ENCODE measurements around the gene WDR87.
"Not testable (repeated sequence)": the region's sequence is repeated elsewhere in the genome, so short reads cannot be mapped to it uniquely, and the experiment has no call there.

Gene WDR87

DNA sequence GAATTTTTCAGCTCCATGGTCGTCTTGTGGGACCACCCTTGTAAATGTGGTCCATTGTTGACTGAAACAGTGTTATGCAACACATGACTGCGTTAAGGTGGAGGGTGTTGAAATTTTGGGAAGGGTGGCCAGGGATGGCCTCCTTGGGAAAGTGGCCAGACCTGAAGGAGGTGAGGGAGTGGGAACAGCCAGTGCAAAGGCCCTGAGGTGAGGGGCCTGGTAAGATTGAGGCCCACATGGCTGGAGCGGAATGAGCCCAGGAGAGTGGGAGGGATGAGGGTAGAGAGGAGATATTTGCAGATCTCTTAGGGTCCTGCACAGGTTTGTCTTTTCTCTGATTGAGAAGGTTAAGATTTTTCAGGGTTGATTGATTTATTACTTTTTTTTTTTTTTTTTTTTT, 18.8 kb upstream of the WDR87 start:
- DNase-seq (ENCODE audit: low read depth): no peak
- TF ChIP-seq, protein P1, sequence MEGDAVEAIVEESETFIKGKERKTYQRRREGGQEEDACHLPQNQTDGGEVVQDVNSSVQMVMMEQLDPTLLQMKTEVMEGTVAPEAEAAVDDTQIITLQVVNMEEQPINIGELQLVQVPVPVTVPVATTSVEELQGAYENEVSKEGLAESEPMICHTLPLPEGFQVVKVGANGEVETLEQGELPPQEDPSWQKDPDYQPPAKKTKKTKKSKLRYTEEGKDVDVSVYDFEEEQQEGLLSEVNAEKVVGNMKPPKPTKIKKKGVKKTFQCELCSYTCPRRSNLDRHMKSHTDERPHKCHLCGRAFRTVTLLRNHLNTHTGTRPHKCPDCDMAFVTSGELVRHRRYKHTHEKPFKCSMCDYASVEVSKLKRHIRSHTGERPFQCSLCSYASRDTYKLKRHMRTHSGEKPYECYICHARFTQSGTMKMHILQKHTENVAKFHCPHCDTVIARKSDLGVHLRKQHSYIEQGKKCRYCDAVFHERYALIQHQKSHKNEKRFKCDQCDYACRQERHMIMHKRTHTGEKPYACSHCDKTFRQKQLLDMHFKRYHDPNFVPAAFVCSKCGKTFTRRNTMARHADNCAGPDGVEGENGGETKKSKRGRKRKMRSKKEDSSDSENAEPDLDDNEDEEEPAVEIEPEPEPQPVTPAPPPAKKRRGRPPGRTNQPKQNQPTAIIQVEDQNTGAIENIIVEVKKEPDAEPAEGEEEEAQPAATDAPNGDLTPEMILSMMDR (conservative IDR thresholded peaks at IDR 0.05; ENCODE audit: low read depth, low read length): no peak
- no peak overlapping the region for H3K4me3 ChIP-seq (ENCODE audit: low read length)

DNA sequence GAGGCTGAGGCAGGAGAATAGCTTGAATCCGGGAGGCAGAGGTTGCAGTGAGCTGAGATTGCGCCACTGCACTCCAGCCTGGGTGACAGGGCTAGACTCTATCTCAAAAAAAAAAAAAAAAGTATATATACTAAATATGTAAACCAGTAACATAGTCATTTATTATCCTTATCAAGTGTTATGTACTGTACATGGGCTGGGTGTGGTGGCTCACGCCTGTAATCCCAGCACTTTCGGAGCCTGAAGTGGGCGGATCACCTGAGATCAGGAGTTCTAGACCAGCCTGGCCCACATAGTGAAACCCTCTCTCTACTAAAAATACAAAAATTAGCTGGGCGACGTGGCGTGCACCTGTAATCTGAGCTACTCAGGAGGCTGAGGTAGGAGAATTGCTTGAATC, 18.2 kb upstream of the WDR87 start:
- not testable (repeated sequence) for H3K4me3 ChIP-seq (ENCODE audit: low read length); DNase-seq (ENCODE audit: low read depth)

DNA sequence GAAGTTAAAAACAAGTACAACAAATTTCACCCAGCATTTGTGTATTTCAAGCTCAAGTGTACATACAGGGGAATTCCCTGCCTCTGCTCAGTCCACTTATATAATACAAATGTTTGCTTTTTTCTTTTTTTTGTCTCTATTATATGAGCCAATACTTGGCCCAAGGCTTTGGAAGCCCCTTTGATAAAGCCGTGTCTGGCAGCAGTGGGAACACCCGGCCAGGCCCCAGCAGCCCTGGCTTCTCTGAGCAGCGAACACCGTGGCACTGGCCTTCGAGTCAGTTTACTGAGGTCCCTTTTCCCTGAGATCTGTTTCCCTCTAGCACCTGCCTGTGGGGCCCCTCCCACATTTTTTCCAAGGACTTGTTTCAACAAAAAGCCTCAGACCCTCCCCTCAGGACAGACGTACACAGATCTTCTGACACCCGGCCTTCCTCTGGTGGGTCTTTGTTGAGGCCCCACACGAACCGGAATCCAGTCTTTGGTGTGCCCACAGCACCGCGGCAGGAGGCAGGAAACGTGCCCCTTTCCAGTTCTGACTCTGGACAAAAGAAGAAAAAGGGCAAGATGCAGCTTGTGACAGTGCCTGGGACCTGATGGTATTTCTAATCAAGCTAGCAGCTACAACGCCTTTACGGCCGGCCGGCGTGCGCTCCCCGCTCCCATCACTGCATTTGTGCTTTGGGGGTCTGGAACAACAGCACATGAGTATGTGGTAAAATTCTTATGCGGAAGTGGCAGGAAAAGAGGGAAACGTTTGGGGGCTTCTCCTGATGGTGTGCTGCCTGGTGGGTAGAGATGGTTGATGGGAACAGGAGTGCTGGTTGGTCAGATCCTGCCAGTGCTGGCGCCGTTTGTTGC, 14.4 kb upstream of the WDR87 start:
- H3K4me3 ChIP-seq (ENCODE audit: low read length): no peak overlapping the region
- TF ChIP-seq, protein P1 (conservative IDR thresholded peaks at IDR 0.05; ENCODE audit: low read depth, low read length): no peak

DNA sequence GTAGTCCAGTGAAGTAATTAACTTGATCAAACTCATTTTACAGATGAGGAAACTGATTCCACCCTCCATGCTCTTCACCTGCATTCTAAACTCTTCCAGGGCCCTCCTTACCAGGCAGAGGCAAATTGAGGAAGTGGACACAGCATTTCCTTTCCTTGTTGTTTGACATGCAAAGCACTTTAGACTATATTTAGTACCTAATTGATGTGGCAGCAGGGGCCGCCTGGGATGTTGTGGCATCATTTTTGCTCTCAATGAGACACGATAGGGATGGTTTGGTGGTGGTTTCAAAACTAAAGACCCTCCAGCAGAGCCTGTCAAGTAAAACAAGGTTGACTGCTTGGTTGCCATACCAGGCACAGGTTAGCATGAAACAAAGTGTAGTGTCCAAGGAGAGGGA, 8.5 kb upstream of the WDR87 start:
- no peak for DNase-seq (ENCODE audit: low read depth)
- TF ChIP-seq, protein P1 (conservative IDR thresholded peaks at IDR 0.05; ENCODE audit: low read depth, low read length): no peak

More for the DNA sequence above, 14.4 kb upstream of the WDR87 start:
- DNase-seq (ENCODE audit: low read depth): no peak

DNA sequence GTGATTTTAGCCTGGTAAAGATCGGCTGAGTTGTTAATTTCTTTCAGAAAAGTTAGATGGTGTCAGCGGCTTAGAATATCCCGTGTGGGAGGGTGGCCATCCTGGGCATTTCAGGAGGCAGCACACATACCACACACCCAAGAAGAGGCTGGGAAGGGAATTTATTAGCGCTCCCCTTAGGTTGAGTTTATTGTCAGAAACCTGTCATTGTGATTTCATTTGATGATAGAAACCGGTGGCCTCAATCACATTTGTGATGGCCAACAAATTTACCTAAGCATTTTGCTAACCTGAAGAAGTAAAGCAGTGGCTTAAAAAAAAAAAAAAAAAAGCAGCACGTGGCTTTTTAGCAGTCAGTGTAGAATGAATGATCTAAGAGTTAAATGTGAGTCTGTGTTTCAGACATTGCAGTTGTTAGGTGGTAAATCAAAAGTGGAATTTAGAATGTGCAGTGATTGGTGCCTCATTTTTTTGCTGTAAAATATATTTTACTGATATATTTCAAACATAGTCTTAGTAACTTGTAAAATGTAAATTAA, 3.3 kb upstream of the WDR87 start:
- no peak overlapping the region for H3K4me3 ChIP-seq (ENCODE audit: low read length)
- TF ChIP-seq, protein P1 (conservative IDR thresholded peaks at IDR 0.05; ENCODE audit: low read depth, low read length): no peak
- DNase-seq (ENCODE audit: low read depth): no peak

More for the DNA sequence above, 8.5 kb upstream of the WDR87 start:
- no peak overlapping the region for H3K4me3 ChIP-seq (ENCODE audit: low read length)

DNA sequence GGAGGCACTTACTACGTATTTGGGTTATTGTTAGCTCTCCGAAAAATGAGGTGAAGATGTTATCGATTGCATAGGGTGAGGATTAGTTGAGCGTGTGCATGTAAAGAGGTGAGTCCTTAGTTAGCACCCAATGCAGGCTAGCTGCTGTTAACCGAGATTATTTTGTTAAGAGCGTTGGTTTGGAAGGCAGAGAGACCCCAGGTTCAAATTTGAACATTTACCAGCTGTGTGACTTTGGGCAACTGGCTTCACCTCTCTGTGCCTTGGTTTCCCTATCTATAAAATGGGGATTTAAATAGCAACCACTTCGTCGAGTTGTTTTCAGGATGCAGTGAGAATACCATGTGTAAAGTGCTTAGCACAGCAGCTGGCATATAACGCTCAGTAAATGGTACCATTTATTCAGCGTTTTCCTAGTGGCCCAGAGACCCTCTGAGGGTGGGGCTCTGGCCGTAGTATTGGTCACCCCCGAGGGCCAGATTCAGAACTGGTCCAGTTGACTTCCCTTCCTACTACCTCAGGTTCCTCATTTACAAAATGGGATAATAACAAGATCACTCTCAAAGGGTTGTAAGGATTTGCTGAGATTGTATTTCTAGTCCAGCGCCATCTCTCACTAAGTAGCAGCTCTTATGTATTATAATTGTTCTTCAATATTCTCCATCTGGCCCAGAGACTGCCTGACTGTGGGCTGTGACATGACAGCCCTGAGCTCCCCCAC, 1.5 kb upstream of the WDR87 start:
- DNase-seq (ENCODE audit: low read depth): no peak
- H3K4me3 ChIP-seq (ENCODE audit: low read length): peak overlapping the region; percentile 90
- TF ChIP-seq, protein P1 (conservative IDR thresholded peaks at IDR 0.05; ENCODE audit: low read depth, low read length): no peak

DNA sequence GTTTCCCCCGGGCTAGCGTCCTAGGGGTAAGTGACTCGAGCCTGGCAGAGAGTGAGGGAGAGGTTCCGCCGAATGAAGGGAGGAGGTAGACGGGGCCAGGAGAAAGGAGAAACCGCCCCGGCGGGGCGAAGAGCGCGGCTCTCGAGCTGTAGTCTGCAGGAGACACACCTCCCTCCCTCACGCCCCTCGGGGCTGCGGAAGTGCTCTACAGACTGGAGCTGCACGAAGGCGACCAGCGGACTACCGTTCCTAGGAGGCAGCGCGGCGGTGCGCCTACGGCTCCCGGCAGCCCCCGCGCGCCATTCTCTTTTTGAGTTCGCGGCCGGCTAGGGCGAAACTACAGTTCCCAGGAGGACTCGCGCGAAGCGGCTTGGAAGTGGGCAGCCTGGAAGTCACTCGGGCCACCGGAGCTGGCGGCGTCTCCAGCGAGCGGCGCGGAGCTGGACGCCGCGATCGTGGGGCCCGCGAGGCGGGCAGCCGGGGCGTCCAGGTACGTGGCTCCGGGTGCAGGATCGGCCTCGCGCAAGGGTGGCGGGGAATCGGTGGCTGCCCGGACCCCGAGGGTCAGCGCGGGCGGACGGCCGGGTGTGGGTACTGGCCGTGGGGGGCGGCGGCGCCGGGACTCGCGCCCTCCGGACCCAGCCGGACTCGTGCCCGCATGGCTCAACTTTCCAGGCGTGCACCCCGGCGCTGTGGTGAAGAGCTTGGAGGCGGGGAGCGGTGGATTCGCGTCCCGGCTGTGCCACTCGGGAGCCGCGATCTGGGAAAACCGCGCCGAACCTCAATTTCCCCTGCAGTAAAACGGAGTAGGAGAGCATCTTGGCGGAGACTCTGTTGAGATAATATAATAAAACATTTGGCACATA, 708 bp upstream of the WDR87 start, which contains the start of gene SIPA1L3:
Gene SIPA1L3 (plus strand): TSS at position 340 of the 866 bp plus-strand sequence. CDS start 174,358 bp downstream, outside the sequence.
- TF ChIP-seq, protein P1 (conservative IDR thresholded peaks at IDR 0.05; ENCODE audit: low read depth, low read length): no peak
- peak within 1 kb of the TSS; percentile 90 for H3K4me3 ChIP-seq (ENCODE audit: low read length)
- DNase-seq (ENCODE audit: low read depth): peak; percentile 84

Measured in retinal pigment epithelial cell (primary cell).